ENCODE data around the gene YPEL5. TPM values are rescaled to one million over a fixed set of nuclear protein-coding genes. Genes with fewer than 3 reads are reported as not detected.
A peak's percentile ranks its signal among the peaks of the same experiment; 100 is the strongest.

Gene YPEL5
- polyA plus RNA-seq, 3 donors = 26.3 to 87.5 (median 53.4) TPM

DNA sequence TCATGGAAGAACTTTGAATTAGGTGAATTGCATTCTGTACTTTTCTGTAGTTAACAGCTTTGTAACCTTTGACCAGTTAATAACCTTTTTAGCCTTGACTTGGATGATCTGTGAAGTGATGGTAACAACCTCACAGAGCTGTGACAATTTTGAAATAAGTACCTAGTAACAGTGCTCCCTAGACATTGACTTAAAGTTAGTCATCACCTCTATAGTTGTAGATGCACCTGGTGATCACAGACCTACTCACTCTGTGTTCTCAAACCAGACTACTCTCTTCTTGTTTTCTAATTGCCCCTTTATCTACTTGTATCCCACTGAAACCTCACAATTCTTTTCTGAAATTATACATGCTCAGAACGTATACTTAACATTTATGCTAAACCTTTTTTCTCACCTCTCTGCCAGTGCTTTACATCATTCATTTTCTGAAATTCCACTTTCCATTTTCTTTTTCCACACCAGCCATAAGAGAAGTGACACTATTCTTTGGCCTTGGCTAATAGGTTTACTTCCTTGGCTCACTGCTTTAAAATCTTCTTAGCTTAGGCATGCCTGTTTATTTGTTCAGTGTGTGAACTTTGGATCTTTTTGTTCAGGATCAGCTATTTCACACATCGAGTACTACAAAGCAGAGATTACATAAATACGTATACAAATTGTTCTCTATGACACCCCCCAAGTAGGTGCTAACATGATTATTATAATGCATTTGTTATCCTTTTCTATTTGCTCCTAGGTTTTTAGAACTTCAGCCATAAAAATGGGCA is 9.3 kb downstream of the YPEL5 start:
- 35 to 84% (median 79%) methylated on average over 3 of the region's 3 CpGs for WGBS, 3 donors

DNA sequence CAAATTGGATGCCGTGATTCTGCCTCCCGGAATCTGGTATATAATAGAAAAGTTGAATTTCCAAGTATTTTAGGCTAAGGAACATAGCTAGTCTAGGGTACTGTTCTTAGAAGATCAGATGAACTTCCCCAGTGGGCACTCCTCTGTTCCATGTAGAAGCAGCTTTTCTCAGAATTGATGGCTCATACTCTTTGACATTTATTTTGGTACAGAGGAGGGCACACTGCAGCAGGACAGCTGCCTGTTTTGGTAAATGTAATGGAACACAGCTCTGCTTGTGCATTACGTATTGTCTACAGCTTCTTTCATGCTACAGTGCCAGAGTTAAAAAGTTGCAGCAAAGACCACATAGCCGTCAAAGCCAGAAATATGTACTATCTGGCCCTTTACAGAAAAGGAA is 10.8 kb downstream of the YPEL5 start:
- WGBS, 3 donors = 74 to 82% (median 77%) methylated on average over 4 of the region's 4 CpGs
- no peak overlapping the region for H3K27ac ChIP-seq (ENCODE audit: low read depth, low read length)

More for the DNA sequence above, 9.3 kb downstream of the YPEL5 start:
- no peak overlapping the region for H3K27ac ChIP-seq (ENCODE audit: low read depth, low read length)

DNA sequence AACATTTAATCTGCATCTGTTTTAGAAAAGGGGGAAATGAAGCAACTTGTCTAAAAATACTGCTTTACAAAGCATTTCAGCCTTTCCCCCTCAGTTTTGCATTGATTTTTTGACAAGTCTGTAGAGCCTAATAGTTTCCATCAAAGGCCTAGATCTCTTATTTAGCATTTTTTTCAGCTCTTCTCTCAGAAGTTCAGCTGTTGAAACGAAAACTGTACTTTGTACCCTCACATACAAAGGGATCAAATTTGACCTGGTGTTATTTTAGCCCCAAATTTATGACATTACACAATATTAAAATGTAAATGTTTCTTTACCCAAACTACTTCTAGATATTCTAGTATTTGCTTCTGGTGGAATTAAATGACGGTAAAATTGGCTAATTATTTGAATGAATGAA is 13.0 kb downstream of the YPEL5 start:
- 76 to 94% (median 89%) methylated on average over 2 of the region's 2 CpGs for WGBS, 3 donors
- H3K27ac ChIP-seq (ENCODE audit: low read depth, low read length) = no peak overlapping the region

DNA sequence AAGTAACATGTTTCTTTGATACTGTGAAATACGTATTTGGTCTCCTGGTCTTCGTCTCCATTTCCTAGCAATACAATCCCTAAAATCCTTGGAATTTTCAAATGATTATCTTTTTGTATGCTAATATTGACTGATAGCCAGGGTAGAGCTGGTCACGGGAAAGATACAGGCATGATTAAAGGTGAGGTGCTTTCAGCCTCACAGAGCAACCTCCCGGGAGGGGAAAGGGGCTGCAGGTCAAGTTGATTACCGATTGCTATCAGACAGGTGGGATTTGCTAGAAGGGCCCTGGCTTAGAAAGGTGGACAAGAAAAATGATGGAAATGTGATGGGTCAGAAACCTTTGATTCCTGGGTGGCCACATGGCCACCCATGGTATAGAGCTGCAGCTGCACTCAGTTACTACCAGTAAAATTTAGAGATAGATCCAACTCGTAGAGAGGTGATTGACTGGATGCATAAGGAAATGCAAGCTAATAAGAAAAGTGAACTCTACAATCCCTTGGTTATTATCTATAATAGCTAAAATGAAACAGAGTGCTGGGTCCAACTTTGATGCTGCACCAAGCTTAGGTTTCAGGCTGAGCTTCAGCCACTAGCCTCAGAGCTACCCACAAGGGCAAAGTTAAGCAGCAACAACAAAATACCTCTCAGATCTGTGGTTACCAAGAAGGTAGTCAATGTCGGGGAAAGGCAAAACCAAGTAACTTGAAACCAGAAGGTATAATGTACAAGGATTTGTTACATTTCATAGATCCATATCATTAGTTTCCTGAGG is 15.3 kb downstream of the YPEL5 start:
- WGBS, 3 donors = 71 to 84% (median 82%) methylated on average over 7 of the region's 7 CpGs
- H3K27ac ChIP-seq (ENCODE audit: low read depth, low read length) = no peak overlapping the region

DNA sequence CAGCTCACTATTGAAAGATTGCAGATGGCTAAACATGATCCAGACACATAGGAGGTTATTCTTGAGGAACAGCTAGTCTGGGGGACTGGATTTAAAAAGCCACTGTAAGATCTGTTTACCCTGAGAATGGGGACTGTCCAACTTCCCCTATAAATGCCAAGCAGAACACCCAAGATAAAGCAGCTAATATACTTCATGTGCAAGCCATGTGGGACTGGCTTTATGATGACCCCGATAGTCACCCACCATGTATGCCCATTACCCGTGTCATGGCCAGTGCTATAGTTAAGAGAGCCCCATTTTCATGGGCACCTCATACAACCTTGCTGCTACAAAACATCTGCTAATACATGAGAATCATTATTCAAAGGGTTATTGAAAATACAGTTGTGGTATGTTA is 16.0 kb downstream of the YPEL5 start:
- WGBS, 3 donors = 84 to 93% (median 90%) methylated on average over 2 of the region's 2 CpGs
- no peak overlapping the region for H3K27ac ChIP-seq (ENCODE audit: low read depth, low read length)

DNA sequence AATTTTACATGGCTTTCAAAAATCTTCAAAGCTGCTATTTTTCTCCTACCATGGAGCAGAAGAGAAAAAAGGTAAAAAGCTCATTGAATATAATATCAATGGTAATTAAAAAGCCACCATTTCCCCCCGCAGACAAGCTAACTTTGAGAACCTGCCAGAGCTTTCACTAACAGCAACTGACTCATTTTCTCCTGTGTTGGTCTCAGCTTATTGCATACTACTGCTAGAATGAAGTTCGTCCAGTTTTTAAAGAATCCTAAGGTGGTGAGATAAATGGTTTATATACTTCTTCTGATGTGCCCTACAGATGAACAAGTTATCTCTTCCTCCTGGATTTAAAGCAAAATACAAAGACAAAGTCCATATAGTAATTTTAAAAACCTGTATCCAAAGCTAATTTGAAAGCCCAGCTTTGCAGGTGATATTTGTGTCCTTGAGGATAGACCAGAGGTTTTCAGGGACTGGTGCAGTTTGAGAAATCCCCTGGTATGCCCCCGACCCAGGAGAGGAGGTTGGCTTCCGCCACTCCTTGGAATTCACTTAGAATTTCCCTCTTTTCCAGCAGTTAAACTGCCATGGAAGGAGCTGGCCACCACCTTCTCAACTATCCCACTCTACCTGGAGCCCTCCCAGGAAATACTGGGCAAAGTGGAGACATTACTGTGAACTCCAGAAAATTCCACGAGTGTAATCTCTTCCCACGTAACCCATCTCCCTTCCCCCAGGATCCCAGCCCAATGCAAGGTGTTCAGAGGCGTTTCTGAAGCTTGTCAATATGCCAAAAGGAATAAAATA is 17.5 kb downstream of the YPEL5 start:
- no peak overlapping the region for H3K27ac ChIP-seq (ENCODE audit: low read depth, low read length)

DNA sequence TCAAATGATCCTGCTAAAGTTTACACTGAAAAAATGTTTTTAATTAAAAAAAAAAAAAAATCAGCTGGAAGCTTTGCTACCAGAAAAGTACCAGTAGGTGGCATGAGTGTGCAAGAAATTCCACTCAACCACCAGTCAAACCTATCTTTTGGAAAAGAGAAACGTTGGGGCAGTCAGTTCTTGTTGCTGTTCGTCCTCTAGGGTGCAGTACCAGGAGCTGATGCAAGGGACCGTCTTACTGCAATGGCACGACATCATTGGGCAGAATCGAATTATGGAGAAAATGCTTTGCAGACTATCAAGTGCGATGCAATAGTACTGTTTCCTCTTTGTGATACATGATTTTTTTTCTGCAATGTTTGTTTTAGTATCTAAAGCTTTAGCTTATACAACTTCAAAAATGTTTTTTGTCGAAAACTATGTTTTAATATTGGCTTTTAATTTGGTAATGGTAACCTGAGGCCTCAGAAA is 18.3 kb downstream of the YPEL5 start:
- 16 to 19% (median 17%) methylated on average over 7 of the region's 7 CpGs for WGBS, 3 donors
- H3K27ac ChIP-seq (ENCODE audit: low read depth, low read length) = no peak overlapping the region

More for the DNA sequence above, 17.5 kb downstream of the YPEL5 start:
- 33 to 49% (median 44%) methylated on average over 7 of the region's 7 CpGs for WGBS, 3 donors

DNA sequence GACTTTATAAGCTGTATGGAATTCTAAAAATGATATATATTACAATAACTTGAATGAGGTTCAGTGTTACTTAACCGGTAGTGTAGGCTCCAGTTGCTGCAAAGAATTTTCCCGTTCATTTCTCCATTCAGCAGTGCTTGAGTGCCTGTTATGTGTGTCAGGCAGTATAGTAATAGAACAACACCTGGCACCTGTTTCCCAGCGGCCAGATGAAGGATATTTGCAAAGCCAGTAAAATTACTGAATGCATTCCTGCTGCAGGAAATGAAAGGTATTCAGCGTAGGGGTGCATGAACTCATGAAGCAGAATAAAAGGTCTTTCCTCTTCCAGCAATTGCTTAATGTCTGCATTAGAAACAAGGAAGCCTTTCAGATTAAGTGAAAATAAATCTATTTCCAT is 18.8 kb downstream of the YPEL5 start:
- 52 to 76% (median 70%) methylated on average over 4 of the region's 4 CpGs for WGBS, 3 donors
- no peak overlapping the region for H3K27ac ChIP-seq (ENCODE audit: low read depth, low read length)

DNA sequence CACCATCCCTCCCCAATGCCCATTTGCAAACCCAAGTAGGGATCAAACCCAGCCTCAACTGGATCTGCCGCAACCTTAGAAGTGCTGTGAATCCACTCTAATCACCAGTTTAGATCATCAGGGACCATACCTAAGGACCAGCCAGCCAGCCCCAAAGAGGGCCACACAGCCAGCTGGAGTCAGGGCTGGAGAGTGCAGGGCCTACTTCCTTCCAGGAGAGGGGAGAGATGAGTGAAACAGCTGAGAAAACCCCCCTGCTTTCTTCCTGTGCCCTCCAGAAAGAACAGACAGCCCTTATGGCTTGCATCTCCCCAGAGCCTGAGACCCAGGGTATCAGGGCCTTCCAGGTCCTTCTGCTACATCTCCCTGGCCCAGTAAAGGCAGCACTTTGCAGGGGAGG is 25.8 kb downstream of the YPEL5 start:
- H3K27ac ChIP-seq (ENCODE audit: low read depth, low read length) = no peak overlapping the region
- WGBS, 3 donors = 98 to 100% (median 100%) methylated on average over 1 of the region's 1 CpG

DNA sequence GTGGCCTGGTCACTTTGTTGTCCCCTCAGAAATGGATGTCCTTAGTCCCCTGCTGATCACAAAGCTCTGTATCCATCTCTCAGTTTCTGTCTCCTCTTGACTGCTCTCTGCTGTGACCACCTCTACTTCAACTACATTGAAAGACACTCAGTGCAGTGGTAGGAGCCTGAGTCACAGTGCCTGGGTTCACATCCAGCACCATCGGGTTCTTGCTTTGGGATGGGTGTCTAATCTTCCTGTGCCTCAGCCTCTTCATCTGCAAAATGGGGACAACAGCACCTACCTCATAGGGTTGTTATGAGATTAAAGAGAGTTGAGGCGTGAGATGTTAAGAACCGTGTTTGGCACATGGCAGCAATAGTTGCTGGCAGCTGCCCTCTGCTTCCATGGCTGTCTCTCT is 30.6 kb downstream of the YPEL5 start:
- H3K27ac ChIP-seq (ENCODE audit: low read depth, low read length) = no peak overlapping the region
- WGBS, 3 donors = 89 to 96% (median 92%) methylated on average over 3 of the region's 3 CpGs

DNA sequence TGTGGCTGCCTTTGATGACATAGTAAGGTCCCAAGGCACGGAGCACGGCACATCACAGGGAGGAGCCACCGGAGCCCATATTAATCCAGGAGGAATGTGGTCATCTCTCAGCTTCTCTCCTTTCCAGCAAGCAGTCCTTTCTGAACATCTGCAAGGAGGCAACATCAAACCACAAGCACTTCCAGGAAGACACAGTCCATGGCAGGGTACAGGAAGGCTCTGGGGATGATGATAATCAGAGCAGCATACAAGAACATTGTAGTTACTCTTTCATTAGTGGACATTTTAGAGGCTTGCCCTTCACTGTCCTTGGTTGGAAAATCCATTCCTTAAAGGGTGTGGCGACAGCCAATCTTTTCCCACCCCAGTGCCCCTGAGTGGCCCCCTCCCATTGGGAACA is 31.1 kb downstream of the YPEL5 start:
- 68 to 83% (median 75%) methylated on average over 4 of the region's 4 CpGs for WGBS, 3 donors
- H3K27ac ChIP-seq (ENCODE audit: low read depth, low read length) = peak overlapping the region; percentile 23

DNA sequence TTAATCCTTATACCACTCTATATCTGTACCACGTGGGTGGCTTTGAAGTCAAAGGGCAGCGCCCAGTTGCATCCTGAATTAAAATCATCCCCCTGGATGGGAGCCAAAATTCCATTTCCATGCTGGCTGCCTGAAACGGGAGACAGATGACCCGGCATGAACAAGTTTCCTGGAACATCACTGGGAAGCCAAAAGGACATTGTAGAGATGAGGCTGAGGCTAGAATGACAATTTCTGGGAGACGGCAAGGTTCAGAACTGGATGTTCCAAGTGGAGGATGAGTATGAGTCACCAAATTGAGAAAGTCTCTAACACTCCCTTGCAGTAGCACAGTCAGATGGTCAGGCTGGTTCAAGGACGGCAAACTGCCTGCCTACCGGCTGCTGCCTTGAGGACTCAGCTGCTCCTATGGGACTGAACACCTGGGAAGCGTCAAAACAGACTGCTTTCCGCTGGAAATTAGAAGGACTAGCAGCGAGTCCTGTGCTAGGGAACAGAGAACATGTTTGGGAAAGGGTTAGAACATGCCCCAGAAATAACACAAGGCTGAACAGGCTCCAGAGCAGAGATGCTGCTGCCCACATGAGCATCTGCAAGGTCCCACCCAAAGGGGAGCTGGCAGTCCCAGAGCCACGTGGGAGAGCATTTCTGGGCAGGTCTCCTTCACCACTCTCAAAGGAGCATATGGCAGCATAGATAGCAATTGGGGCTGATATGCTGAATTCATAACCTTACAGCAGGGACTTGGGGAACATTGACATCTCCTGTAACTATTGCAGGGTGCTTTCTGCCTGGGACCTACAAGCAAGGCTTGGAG is 32.0 kb downstream of the YPEL5 start:
- WGBS, 3 donors = 51 to 52% (median 52%) methylated on average over 11 of the region's 11 CpGs
- no peak overlapping the region for H3K27ac ChIP-seq (ENCODE audit: low read depth, low read length)

DNA sequence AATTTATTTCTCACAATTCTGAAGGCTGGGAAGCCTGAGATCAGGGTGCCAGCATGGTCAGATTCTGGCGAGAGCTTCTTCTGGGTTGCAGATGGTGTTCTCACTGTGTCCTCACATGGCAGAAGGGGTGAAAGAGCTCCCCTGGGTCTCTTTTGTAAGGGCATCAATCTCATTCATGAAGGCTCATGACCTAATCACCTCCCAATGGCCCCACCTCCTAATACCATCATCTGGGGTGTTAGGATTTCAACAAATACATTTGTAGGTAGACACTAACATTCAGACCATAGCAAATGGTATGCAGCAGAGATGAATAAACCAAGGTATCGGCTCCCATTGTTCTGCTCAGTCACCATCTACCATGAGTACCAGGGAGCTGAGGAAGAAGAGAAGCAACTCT is 32.7 kb downstream of the YPEL5 start:
- H3K27ac ChIP-seq (ENCODE audit: low read depth, low read length) = no peak overlapping the region
- WGBS, 3 donors = 93 to 95% (median 94%) methylated on average over 2 of the region's 2 CpGs

DNA sequence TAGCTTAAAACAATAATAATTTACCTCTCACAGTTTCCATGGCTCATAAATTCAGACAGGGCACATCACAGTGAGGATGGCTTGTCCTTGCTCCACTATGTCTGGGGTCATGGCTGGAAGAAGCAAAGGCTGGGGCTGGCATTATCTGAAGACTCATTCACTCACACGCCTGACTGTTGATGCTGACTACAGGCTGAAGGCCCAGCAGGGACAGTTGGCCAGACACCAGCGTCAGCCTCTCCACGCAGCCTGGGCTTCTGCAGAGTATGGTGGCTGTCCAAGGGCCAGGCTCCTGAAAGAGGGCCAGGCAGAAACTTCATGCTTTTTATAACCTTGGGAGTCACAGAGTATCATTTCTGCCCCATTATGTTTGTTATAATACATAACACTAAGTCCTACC is 33.4 kb downstream of the YPEL5 start:
- H3K27ac ChIP-seq (ENCODE audit: low read depth, low read length) = no peak overlapping the region
- 83 to 90% (median 83%) methylated on average over 3 of the region's 3 CpGs for WGBS, 3 donors

DNA sequence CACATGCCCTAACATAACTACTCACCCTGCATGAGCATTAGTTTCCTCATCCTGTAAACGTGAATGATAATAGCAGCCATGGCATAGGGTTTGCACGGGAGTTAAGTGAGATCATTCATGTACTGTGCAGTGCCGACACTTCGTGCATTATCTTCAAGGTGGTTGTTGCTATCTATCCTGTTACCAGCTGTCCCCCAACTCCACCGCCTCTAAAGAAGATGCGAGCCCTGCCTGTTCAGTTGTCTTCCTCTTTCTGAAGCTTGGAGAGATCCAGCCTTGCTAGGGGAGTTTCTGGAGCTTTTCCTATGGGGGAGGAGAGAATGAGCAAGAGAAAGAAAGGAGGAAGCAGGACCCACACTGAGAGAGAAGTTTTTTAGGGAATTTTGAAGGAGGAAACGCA is 34.4 kb downstream of the YPEL5 start:
- WGBS, 3 donors = 66 to 82% (median 82%) methylated on average over 7 of the region's 7 CpGs
- H3K27ac ChIP-seq (ENCODE audit: low read depth, low read length) = no peak overlapping the region

DNA sequence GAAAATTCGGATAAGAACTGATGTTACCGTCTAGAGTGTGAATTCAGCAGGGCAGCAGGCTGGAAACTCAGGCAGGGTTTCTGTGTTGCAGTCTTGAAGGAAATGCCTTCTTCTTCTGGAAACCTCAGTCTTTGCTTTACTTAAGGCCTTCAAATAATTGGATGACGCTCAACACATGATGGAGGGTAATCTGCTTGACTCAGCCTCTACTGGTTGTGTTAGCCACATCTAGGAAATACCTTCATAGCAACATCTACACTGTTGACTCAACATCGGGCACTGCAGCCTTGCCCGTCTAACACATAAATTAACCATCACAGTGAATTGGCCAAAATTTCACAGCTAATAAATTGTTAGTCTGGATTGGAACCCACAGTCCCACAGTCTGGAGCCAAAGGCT is 37.2 kb downstream of the YPEL5 start:
- 95 to 99% (median 95%) methylated on average over 5 of the region's 5 CpGs for WGBS, 3 donors

DNA sequence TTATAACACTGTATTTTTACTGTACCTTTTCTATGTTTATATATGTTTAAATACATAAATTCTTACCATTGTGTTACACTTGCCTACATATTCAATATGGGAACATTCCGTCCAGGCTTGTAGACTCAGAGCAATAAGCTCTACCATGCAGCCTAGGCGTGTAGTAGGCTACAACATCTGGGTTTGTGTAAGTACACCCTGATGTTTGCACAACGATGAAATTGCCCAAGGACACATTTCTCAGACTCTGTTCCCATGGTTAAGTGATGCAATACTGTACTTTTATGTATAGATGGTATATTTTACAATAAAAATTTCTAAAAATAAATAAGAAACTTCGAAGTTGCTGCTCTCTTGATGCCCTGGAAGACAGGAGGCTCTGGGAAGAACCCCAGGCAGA is 38.4 kb downstream of the YPEL5 start:
- no peak overlapping the region for H3K27ac ChIP-seq (ENCODE audit: low read depth, low read length)
- WGBS, 3 donors = 45 to 57% (median 56%) methylated on average over 4 of the region's 4 CpGs

More for the DNA sequence above, 37.2 kb downstream of the YPEL5 start:
- no peak overlapping the region for H3K27ac ChIP-seq (ENCODE audit: low read depth, low read length)

DNA sequence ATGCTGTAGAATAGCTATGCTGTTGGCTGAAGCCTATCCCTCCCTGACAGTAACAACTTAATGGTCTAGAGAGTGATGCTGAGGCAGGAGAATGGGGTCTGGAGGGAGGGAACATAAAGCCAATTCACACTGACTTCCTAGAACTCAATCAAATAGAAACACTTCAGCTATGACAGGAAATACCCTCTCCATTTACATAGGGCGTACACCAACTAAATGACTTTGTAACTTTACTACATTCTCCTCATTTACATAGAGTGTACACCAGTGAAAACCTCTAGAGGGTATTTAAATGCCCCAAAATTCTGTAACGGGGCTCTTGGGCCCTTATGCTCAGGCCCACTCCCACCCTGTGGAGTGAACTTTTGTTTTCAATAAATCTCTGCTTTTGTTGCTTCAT is 41.5 kb downstream of the YPEL5 start:
- WGBS, 3 donors = 84 to 85% (median 85%) methylated on average over 2 of the region's 2 CpGs
- no peak overlapping the region for H3K27ac ChIP-seq (ENCODE audit: low read depth, low read length)
